GM19467 (cell line): Measurements from ENCODE around the gene ASXL1.
"Not testable (repeated sequence)": the region's sequence is repeated elsewhere in the genome, so short reads cannot be mapped to it uniquely, and the experiment has no call there.

Source experiments
- ATAC-seq: cut with Tn5 transposase; IDR thresholded peaks from one replicate; pipeline ENCODE4 v1.9.1; 2021; ENCODE audit warnings: mild to moderate bottlenecking, moderate library complexity; ENCODE audit not compliant: unreplicated experiment

ASXL1 gene

DNA sequence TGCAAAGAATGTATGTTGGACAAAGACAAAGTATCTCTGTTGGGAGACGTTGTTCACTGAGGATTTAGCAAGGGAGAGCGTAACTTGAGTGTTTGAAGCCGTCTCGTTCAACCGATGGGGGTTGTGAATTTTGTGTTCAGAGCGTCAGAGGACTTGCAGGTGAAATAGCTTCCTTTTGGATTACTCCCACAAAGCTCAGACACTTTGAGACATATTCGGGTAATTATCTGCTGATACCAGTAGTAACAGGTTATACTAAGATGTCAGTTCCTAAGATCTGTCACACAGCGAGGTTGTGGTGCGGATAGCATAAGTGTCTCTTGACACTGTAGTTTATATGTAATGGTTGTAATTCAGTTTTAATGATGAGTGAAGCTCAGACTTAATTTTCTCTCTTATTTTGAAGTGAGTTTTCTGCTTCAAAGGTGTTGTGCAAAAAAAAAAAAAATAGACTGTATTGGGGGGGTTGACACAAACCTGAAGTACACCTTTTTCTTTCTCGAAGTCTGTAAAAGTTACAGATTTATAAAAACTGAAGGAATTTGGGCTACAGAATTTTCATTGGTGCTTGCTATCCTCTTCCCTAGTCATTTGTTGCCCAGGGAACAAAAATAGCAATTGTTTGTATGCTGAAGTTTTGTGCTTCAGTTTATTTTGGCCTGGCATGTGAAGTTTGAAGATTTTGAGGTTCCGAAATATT, 1.7 kb downstream of the ASXL1 start:
- no peak for ATAC-seq

DNA sequence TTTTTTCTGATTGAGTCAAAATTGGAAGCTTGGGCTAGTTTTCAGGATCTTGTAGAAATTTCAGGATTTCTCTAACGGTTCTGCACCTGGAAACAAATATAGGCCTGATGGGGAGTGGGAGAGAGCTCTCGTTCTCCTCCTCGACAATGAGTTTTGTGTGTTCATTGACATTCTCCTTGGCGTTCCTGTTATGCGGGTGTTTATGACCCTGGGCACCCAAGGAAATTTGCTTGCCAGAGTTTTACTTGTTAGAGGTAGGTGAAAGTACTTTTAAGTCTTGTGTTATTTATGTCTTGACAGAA, 2.2 kb downstream of the ASXL1 start:
- no peak for ATAC-seq

DNA sequence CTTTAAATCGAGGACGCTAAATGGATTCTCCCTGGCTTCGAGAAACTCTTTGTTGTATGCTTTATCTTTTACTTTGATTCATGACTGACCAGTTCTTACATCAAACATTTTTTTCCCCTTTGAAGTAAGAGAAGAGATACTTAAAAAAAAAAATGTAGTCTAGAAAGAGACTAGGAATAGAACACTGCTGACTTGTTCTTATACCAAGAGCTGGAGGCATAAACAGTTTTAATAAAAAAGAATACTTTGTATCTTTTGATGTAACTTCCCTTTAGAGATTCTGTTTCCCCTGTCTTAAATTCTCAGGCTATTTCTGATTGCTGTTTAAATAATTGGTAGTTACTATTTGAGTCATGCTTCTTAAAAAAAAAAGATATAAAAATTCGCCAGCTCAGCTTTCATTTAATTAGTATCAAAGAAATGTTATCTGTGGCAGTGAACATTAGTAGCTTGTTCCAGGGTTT, 4.8 kb downstream of the ASXL1 start:
- no peak for ATAC-seq

DNA sequence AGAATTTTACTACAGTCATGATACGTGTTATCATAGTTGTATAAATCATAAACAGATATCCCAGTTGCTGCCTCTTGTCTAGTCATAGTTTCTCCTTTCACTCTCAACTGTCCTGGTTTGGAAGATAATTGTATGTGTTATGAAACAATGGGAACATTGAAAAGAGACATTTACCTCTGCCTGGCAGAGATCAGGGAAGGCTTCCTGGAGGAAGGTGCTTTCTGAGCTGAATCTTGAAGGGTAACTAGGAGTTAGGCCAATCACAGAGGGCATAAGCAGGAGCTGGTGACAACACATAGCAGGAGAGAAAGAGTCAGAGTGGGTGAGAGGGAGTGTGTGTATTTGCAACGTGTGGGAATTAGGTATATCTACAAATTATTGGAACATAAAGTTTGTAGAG, 5.4 kb downstream of the ASXL1 start:
- no peak for ATAC-seq

DNA sequence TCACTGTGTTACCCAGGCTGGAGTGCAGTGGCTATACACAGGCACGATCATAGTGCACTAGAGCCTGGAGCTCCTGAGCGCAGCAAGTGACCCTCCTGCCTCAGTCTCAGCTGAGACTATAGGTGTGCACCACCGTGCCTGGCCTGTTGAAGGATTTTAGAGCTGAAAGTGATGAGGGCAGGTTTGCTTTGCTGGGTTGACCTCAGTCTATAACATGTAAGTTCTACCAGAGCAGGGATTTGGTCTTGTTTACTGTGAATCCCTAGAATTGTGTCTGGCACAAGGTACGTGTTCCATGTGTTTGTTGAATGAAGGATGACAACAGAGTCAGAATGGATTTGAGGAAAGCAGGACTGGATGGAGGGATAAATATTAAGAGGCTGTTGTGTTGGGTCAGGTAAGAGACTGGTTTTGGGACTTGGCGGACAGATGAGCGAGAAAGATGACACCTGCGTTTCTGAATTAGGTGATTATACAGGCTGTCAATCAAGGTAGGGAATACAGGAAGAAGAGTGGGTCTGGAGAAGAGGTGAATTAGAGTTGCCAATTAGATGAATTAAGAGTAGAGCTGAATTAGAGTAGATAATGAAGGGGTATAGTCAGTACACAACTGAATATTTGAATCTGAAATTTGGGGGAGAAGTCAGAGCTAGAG, 6.5 kb downstream of the ASXL1 start:
- ATAC-seq = no peak

DNA sequence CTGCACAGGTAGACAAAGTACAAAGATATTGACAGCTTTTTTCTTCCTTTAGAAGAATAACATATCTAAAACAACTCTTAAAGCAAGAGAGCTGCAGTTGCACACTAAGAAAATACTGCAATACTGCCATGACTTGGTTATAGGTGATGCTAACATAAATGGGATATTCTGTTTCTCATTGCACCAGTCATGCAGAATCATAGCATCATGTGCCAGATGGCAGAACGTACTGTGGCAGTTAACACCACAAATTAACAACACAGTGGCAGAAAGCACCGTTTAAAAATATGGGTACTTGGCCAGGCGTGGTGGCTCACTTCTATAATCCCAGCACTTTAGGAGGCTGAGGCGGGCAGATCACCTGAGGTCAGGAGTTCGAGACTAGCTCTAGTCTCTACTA, 7.4 kb downstream of the ASXL1 start:
- ATAC-seq = no peak

DNA sequence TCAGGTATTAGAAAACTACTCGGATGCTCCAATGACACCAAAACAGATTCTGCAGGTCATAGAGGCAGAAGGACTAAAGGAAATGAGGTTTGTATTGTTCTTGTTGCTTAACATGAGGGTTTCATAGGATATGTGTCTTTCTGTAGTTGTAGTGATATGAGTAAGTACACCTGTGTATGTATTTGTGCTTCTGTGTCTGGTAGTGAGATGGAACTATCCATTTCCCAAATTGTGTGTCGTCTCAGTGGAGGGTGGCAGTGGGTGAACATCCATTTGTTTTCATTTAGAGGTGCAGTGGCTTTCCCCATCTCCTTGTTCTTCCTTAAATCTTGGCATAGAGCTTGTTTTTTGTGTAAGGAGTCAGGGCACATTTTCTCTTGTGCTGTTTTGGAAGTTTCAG, 8.2 kb downstream of the ASXL1 start:
- no peak for ATAC-seq

DNA sequence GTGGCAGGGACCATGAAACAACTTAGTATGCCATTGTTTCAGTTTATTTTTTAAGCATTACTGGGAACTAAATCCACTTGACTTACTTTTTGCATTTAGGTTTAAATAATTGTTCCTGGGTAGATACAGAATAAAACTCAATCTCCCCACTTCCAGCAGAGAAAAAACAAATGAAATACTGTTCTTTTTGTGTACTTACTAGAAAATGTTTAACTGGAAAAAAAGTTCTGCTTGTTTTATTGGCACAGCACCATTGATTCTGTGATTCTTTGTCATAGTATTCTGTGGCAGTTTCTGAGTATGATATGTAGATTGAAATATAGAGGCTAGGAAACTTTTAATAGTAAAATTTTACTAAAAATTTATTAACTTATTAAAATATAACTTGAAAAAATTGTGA, 10.2 kb downstream of the ASXL1 start:
- ATAC-seq = no peak

DNA sequence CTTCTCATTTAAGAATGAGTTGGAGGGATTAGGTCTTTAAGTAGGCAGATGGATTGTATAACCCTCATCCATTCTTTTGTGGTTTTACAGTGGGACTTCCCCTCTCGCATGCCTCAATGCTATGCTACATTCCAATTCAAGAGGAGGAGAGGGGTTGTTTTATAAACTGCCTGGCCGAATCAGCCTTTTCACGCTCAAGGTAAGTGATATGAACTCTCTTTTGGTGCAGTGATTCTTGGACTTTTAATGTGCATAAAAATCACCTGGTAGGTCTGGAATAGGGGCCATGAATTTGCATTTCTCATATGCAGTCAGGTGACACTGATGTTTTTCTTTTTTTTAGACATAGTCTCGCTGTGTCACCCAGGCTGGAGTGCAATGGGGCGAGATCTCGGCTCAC, 10.8 kb downstream of the ASXL1 start:
- no peak for ATAC-seq

DNA sequence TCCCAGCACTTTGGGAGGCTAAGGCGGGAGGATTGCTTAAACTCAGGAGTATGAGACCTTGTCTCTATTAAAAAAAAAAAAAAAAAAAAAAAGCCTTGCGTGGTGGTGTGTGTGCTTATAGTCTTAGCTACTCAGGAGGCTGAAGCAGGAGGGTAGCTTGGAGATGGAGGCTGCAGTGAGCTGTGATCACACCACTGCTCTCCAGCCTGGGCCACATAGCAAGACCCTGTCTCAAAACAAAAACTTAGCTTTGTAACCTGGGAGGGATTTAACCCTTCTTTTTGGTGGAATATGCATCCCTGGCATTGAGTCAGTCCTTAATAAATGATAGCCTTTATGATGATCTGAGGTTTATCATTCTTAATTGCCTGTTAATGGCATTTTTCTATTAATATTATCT, 12.8 kb downstream of the ASXL1 start:
- ATAC-seq = no peak

DNA sequence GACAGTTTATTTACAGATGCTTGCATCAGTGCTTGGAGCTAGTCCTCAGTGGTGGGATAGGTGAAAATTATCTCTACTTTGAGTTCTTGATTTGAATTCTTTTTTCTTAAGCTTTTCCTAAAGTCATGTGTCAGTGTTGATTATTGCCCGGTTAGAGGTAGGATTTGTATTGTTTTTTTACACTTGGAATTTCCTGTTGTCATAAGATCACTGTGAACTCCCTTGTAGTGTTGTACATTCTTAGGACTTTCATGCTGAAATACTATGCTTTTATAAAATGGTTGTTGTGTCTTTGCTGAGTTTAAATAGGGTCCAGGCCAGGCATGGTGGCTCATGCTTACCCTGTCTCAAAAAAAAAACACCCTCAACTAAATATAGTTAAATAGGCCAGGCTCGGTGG, 20.3 kb downstream of the ASXL1 start:
- ATAC-seq = no peak

DNA sequence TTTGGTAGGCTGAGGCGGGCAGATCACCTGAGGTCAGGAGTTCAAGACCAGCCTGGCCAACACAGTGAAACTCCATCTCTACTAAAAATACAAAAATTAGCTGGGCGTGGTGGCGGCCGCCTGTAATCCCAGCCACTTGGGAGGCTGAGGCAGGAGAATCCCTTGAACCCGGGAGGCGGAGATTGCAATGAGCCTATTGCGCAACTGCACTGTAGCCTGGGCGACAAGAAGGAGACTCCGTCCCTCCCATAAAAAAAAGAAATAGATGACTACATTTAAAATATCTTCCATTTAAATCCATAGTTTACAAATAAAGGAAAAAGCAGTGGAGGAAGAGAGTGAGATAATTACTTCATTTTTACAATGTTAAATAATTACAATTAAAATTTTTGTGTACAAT, 21.9 kb downstream of the ASXL1 start:
- ATAC-seq = not testable (repeated sequence)

DNA sequence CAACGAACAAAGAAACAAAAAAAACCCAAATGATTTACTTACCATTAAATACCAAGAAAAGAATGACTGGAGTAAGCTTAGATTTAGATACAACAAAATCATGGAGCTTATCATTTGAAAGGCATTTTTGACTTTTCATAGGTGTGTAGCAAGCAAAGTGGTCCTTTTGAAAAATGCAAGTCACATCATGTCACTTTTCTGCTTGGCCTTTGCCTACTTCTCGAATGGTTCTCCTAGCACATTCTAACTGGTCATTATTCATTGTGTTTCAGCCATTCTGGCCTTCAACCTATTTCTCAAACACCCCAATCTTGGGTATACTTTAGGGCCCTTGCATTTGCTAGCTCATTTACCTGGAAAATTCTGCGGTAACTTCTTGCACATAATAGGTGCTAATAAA, 22.6 kb downstream of the ASXL1 start:
- no peak for ATAC-seq

DNA sequence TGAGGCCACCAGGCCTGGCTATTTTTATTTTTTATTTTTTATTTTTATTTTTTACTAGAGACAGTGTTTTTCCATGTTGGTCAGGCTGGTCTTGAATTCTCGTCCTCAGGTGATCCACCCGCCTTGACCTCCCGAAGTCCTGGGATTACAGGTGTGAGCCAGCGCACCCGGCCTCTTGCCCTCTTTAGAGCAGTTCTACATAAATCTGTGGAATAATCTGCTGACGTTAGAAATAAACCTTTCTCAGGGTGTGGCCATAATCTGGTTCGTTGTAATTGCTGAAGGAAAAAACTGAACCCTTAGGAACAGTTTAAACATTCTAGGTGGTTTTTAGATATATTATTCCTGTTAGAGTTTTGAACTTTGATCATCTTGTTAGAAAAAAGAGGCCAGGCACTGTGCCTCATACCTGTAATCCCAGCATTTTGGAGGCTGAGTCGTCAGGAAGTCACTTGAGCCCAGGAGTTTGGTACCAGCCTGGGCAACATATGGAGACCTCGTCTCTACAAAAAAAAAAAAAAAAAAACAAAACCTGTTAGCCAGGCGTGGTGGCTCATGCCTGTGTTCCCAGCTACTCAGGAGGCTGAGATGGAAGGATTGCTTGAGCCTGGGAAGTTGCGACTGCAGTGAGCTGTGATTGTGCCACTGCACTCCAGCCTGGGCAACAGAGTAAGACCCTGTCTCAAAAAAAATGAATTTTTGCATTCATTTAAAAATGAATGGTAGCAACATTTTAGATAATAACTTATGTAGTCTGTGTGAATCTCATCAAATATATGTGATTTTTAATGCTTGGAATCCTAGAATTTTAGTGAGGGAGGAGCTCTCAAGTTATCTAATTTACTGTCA, 24.2 kb downstream of the ASXL1 start:
- ATAC-seq = no peak

DNA sequence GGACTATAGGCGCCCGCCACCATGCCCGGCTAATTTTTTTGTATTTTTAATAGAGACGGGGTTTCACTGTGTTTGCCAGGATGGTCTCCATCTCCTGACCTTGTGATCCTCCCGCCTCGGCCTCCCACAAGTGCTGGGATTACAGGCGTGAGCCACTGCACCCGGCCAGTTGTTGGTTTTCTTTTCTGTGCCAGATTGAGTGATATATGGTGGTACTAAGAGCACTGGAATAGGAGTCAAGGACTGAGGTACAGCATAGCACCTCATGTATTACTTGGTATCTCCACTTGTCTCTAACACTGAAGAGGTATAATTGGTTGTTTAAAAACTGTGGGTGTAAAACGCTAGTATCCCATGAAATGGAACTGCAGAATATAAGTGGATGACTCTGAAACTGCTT, 25.3 kb downstream of the ASXL1 start:
- not testable (repeated sequence) for ATAC-seq

DNA sequence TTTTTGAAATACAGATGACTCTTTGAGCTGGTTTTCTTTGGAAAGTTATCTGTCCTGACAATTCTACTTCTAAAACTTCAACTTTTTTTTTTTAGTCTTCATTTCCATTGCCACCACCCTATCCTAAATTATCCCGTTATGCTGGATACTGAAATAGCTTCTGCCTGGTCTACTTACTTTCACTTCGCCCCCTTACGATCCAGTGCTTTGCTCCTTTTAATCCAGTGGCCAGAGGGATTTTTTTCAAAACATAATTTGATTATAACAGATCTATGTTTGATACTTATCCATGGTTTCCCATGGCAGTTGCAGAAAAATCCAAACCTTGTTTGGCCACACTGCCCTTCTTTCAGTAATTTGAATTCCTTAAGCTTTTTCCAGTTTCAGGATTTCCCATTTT, 27.4 kb downstream of the ASXL1 start:
- ATAC-seq = no peak

DNA sequence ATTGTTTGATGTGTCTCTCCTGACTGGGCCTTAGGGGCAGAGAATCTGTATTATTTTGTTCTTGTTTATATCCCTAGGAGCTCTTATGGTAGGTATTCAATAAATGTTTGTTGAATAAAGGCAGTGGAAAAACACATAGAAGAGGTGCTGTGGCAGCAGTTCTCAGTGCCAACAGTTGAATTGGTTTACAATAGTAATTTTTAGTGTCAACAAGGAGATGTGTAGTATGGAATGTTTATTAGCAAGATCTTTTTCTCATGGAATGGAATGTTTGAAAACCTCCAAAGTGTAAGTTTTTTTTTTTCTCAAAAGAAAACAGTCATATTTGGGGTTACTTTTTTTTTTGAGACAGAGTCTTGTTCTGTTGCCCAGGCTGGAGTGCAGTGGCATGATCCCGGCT, 28.0 kb downstream of the ASXL1 start:
- no peak for ATAC-seq

DNA sequence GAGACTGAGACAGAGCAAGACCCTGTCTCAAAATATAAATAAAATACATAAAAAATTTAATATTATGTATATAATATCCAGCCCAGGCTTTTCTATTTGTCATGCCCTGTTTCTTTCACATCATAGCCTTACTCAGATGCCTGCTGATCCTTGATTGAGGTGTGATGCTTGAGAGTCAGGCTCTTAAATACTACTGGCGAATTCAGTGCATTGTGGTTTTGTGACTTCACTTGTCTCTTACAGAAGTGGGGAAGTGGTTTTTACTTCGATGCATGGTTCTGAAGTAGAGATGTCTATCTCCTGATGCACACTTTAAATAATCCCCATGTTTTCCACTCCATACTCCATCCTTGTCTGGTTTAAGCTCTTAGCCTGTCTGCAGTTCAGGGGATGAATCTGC, 29.1 kb downstream of the ASXL1 start:
- ATAC-seq = no peak

DNA sequence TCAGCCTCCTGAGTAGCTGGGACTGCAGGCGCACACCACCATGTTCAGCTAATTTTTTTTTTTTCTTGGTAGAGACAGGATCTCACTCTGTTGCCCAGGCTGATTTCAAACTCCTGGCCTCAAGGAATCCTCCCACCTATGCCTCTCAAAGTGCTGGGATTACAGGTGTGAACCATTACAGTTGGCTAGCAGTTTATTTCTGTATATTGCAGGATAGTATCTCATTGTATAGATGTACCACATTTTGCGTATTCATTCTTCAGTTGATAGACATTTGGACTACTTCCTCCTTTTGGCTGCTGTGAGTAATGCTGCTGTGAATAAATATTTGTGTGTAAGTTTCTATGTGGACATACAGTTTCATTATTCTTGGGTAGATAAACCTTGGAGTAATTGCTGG, 32.9 kb downstream of the ASXL1 start:
- no peak for ATAC-seq

DNA sequence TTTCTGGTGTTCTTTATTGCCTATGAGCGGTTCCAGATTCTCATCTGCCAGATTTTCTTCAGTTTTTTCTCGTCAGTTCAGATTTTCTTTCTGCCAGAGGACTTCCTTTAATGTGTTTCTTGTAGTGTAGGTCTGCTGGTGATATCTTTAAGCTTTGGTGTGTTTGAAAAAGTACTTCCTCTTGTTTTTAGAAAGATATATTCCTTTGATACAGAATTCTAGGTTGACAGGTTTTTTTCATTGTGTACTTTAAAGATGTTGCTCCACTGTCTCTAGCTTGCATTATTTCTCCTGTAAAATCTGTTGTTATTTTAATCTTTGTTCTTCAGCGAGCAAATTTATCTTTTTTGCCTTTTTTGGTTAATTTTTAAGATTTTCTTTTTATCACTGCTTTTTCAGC, 36.9 kb downstream of the ASXL1 start:
- ATAC-seq = no peak

DNA sequence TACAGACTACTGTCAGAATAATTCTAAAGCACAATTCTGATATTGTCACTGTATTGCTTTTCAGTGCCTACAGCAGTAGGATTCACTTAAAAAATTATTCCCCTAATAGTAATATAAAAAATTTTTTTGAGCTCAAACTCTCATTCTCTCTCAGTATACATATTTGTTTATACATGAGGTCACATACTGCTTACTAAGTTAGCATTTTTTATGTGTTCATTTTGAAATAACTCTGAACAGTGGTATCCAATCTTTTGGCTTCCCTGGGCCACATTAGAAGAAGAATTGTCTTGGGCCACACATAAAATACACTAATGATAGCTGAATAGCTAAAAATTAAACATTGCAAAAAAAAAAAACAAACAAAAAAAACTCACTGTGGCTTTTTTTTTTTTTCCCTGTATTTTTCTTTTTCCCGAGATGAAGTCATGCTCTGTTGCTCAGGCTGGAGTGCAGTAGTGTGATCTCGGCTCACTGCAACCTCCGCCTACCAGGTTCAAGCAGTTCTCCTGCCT, 38.6 kb downstream of the ASXL1 start:
- ATAC-seq = no peak

DNA sequence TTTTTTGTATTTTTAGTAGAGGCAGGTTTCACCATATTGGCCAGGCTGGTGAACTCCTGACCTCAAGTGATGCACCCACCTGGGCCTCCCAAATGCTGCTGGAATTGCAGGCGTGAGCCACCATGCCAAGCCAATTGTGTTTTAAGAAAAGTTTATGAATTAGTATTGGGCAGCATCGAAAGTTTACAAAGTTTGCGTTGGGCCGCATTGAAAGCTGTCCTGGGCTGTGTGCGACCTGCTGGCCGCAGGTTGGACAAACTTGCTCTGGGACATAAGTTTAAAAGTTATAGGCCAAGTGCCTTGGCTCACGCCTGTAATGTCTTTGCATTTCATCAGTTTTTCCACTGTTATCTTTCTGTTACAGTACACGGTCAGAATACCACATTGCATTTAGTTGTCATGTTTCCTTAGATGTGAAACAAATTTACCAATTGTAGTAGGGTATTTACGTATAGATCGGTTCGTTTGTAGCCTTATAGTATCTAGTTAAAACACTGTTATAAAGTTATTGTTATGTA, 39.5 kb downstream of the ASXL1 start:
- ATAC-seq = no peak
